Natural killer cell (primary cell): Measurements from ENCODE around the gene CCDC102B. TPM values are rescaled to one million over a fixed set of nuclear protein-coding genes. Genes with fewer than 3 reads are reported as not detected.
"Not testable (repeated sequence)": the region's sequence is repeated elsewhere in the genome, so short reads cannot be mapped to it uniquely, and the experiment has no call there.

ENCODE experiments used
- ATAC-seq, 3 donors: fragments of 150-1000 bp in 2 of 3; fragments of 200-7000 bp in 1 of 3; cut with Tn5 transposase; 1 replicate in 1 of 3; 2 replicates in 2 of 3; pipeline ENCODE4 v1.10.0; 2021; ENCODE audit warnings: mild to moderate bottlenecking in 2 of 3, moderate library complexity in 2 of 3
- DNase-seq, 2 donors: peaks; one replicate each; pipeline versions ENCODE4 v3.0.0 to v3.0.0-alpha.2; 2013 to 2021; ENCODE audit warnings: mixed read lengths in 1 of 2
- H3K27ac ChIP-seq: one replicate; pipeline ENCODE4 v1.5.1; 2013; ENCODE audit warnings: mild to moderate bottlenecking, low read length
- H3K27me3 ChIP-seq: one replicate; pipeline ENCODE4 v1.6.1; 2013; ENCODE audit warnings: low read length; ENCODE audit not compliant: control insufficient read depth, insufficient read depth
- H3K36me3 ChIP-seq: one replicate; pipeline ENCODE4 v1.6.1; 2013; ENCODE audit warnings: low read length; ENCODE audit not compliant: control insufficient read depth, insufficient read depth
- H3K4me1 ChIP-seq: one replicate; pipeline ENCODE4 v1.6.1; 2013; ENCODE audit warnings: low read length; ENCODE audit not compliant: control insufficient read depth, insufficient read depth
- H3K4me3 ChIP-seq: one replicate; pipeline ENCODE4 v1.5.1; 2013; ENCODE audit warnings: low read length
- H3K9me3 ChIP-seq: one replicate; pipeline ENCODE4 v1.6.1; 2013; ENCODE audit warnings: low read length; ENCODE audit not compliant: control insufficient read depth, insufficient read depth
- H3K27ac Mint-ChIP-seq, 2 donors: one replicate each; pipeline ENCODE4 v1.8.0; 2022; ENCODE audit warnings: mild to moderate bottlenecking in 2 of 2, mixed read lengths in 2 of 2, moderate library complexity in 1 of 2
- H3K27me3 Mint-ChIP-seq, 2 donors: one replicate each; pipeline ENCODE4 v1.8.0; 2022; ENCODE audit warnings: low read depth in 2 of 2, mixed read lengths in 2 of 2
- H3K36me3 Mint-ChIP-seq: one replicate; pipeline ENCODE4 v1.8.0; 2022; ENCODE audit warnings: mixed read lengths
- H3K4me1 Mint-ChIP-seq, 2 donors: one replicate each; pipeline ENCODE4 v1.8.0; 2022; ENCODE audit warnings: mixed read lengths in 2 of 2
- H3K4me3 Mint-ChIP-seq: one replicate; pipeline ENCODE4 v1.8.0; 2022; ENCODE audit warnings: mild to moderate bottlenecking, moderate library complexity, mixed read lengths
- H3K9me3 Mint-ChIP-seq, 2 donors: one replicate each; pipeline ENCODE4 v1.8.0; 2022; ENCODE audit warnings: mixed read lengths in 2 of 2
- CTCF ChIP-seq: fragments of 200-600 bp; IDR thresholded peaks from one replicate; pipeline ENCODE4 v1.8.0; 2022; ENCODE audit warnings: antibody characterized with exemption
- WGBS: methylation state at CpG from one replicate; pipeline ENCODE4 v1.1.7; 2013; ENCODE audit warnings: missing lambda C conversion rate; ENCODE audit not compliant: insufficient coverage; 5-methylcytosine and 5-hydroxymethylcytosine counted together
- intact Hi-C: fragments of 100-400 bp; cut with micrococcal nuclease; formaldehyde crosslinking; loops from one replicate; pipeline ENCODE4 v1.14.2; 2022
- total RNA-seq, 4 donors: library from RNA; stranded (reverse); fragments of 120-200 nt in 1 of 4; gene quantifications; one replicate each; pipeline versions ENCODE4 v1.2.3 to v1.2.4, GENCODE V29; 2013 to 2022

Gene CCDC102B
- total RNA-seq, 3 donors from 2014 or later (not counting 1 experiment from before 2014, with no cell fraction given) = 6.9 to 9.9 (median 8.9) TPM

- intact Hi-C loops = no loop called here
- Mint-ChIP-seq H3K36me3 (no peaks in the 10 kb centered on the region), H3K9me3 (peaks cover 0 to 2% of the 10 kb centered on the region in 2 donors), H3K27ac (no peak overlapping the region), H3K4me3 (no peak overlapping the region), H3K27me3 (no peaks in the 10 kb centered on the region), H3K4me1 (no peaks in the 10 kb centered on the region)
- Histone ChIP-seq H3K27me3 (no peaks in the 10 kb centered on the region), H3K27ac (no peak overlapping the region), H3K4me1 (no peaks in the 10 kb centered on the region), H3K4me3 (no peak overlapping the region), H3K36me3 (no peaks in the 10 kb centered on the region), H3K9me3 (no peaks in the 10 kb centered on the region)
- DNase-seq = no peak
- no peak for TF ChIP-seq CTCF
- no CpG with 5 or more reads among the region's 1 CpG for WGBS
- ATAC-seq = no peak
Measured at GRCh38 chr18:68783506-68783905, 14.4 kb upstream of the CCDC102B start.

DNA sequence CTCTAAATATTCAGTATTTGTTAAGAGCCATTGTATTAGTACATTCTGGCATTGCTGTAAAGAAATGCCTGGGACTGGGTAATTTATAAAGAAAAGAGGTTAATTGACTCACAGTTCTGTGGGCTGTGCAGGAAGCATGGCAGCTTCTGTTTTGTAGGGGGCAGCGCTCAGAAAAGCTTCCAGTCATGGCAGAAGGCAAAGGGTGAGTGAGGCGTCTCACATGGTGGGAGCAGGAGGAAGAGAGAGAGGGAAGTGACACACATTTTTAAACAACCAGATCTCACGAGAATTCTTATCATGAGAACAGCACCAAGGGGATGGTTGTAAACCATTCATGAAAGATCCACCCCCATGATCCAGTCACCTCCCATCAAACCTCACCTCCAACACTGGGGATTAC is 13.8 kb upstream of the CCDC102B start:
- H3K4me3 Mint-ChIP-seq = no peak overlapping the region
- H3K9me3 ChIP-seq = no peaks in the 10 kb centered on the region
- no peaks in the 10 kb centered on the region for H3K36me3 Mint-ChIP-seq
- H3K36me3 ChIP-seq = no peaks in the 10 kb centered on the region
- no peak overlapping the region for H3K27ac ChIP-seq
- H3K4me3 ChIP-seq = no peak overlapping the region
- DNase-seq (no peak), ATAC-seq (no peak)
- no peaks in the 10 kb centered on the region for H3K4me1 Mint-ChIP-seq
- no peaks in the 10 kb centered on the region for H3K4me1 ChIP-seq
- no peaks in the 10 kb centered on the region for H3K27me3 Mint-ChIP-seq
- H3K9me3 Mint-ChIP-seq = peaks cover 0 to 2% of the 10 kb centered on the region in 2 donors
- intact Hi-C loops = no loop called here
- WGBS = 87% methylated on average over 2 of the region's 3 CpGs
- no peaks in the 10 kb centered on the region for H3K27me3 ChIP-seq
- TF ChIP-seq CTCF = no peak
- H3K27ac Mint-ChIP-seq = no peak overlapping the region

- intact Hi-C loops, H3K27me3 ChIP-seq, H3K27ac Mint-ChIP-seq, H3K9me3 ChIP-seq, H3K27ac ChIP-seq, DNase-seq, H3K9me3 Mint-ChIP-seq, H3K36me3 Mint-ChIP-seq, H3K4me3 Mint-ChIP-seq, H3K4me3 ChIP-seq, ATAC-seq, H3K4me1 Mint-ChIP-seq, H3K4me1 ChIP-seq, H3K36me3 ChIP-seq, H3K27me3 Mint-ChIP-seq: not testable (repeated sequence)
- 87% methylated on average over 18 of the region's 22 CpGs for WGBS
Measured at GRCh38 chr18:68790290-68790689, 7.6 kb upstream of the CCDC102B start.

DNA sequence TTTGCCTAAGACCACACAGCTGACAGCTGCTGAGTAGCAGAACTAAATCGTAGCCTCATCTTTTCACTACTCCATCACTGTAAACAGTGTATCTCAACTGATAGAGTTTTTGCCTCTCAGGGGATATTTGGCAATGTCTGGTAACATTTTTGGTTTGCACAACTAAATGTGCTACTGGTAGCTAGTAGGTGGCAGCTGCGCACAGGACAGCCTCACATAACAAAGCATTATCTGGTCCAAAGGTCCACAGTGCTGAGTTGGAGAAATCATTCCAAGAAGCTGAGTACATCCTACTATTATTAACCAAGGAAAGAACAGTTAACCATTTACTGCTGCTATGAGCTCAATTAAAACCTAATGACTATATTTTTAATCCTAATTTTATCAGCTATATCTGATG is 6.1 kb upstream of the CCDC102B start:
- H3K27me3 Mint-ChIP-seq = no peaks in the 10 kb centered on the region
- H3K4me1 ChIP-seq = no peaks in the 10 kb centered on the region
- no peaks in the 10 kb centered on the region for H3K27me3 ChIP-seq
- H3K4me3 Mint-ChIP-seq = no peak overlapping the region
- no peak for TF ChIP-seq CTCF
- H3K36me3 ChIP-seq = no peaks in the 10 kb centered on the region
- ATAC-seq (no peak), DNase-seq (no peak)
- no peak overlapping the region for H3K4me3 ChIP-seq
- H3K27ac Mint-ChIP-seq = no peak overlapping the region
- H3K9me3 Mint-ChIP-seq = peaks cover 0 to 2% of the 10 kb centered on the region in 2 donors
- H3K27ac ChIP-seq = no peak overlapping the region
- no peaks in the 10 kb centered on the region for H3K36me3 Mint-ChIP-seq
- no peaks in the 10 kb centered on the region for H3K9me3 ChIP-seq
- intact Hi-C loops = no loop called here
- no peaks in the 10 kb centered on the region for H3K4me1 Mint-ChIP-seq
- 100% methylated on average over 1 of the region's 2 CpGs for WGBS
